Heart left ventricle (tissue), 16 donors: ENCODE results near the gene TBRG1. TPM values are rescaled to one million over a fixed set of nuclear protein-coding genes. Genes with fewer than 3 reads are reported as not detected.

Experiments used
- ATAC-seq, 4 donors: fragments of 200-7000 bp; cut with Tn5 transposase; one replicate each; pipeline ENCODE4 v1.9.1; 2020 to 2022; ENCODE audit warnings: moderate library complexity in 4 of 4, mild to moderate bottlenecking in 3 of 4, moderate number of reproducible peaks in 1 of 4
- DNase-seq, 5 donors: peaks; one replicate each; pipeline ENCODE4 v3.0.0-alpha.2; 2020
- H3K27ac ChIP-seq, 12 donors: fragments of 200-600 bp; sonication (generic) in 4 of 12; one replicate each; pipeline versions ENCODE4 v1.5.0 to v1.8.0; 2016 to 2022; ENCODE audit warnings: mild to moderate bottlenecking in 2 of 12
- H3K27me3 ChIP-seq, 9 donors: fragments of 200-600 bp; sonication (generic) in 2 of 9; one replicate each; pipeline versions ENCODE4 v1.5.1 to v1.8.0; 2016 to 2022; ENCODE audit warnings: mild to moderate bottlenecking in 3 of 9
- H3K36me3 ChIP-seq, 9 donors: fragments of 200-600 bp; sonication (generic) in 2 of 9; one replicate each; pipeline versions ENCODE4 v1.5.0 to v1.8.0; 2018 to 2022; ENCODE audit warnings: mild to moderate bottlenecking in 2 of 9
- H3K4me1 ChIP-seq, 12 donors: fragments of 200-600 bp; sonication (generic) in 4 of 12; one replicate each; pipeline versions ENCODE4 v1.5.0 to v1.8.0; 2016 to 2022; ENCODE audit warnings: mild to moderate bottlenecking in 3 of 12
- H3K4me3 ChIP-seq, 12 donors: fragments of 200-600 bp; sonication (generic) in 4 of 12; one replicate each; pipeline versions ENCODE4 v1.5.0 to v1.8.0; 2017 to 2022; ENCODE audit warnings: mild to moderate bottlenecking in 9 of 12, moderate library complexity in 4 of 12
- H3K9me3 ChIP-seq, 12 donors: fragments of 200-600 bp; sonication (generic) in 4 of 12; one replicate each; pipeline versions ENCODE4 v1.5.0 to v1.8.0; 2016 to 2022; ENCODE audit warnings: mild to moderate bottlenecking in 1 of 12
- POLR2A ChIP-seq, 2 donors: fragments of 450-650 bp; IDR thresholded peaks; one replicate each; pipeline ENCODE4 v1.6.1; 2017; ENCODE audit warnings: antibody characterized with exemption in 2 of 2, mild to moderate bottlenecking in 2 of 2, moderate library complexity in 2 of 2
- WGBS, 4 donors: extraction: QIAGEN DNeasy Blood & Tissue Kit in 2 of 4; methylation state at CpG; one replicate each; pipeline versions ENCODE4 v1.1.5 to v1.1.7; 2013 to 2018; 5-methylcytosine and 5-hydroxymethylcytosine counted together
- intact Hi-C, 10 donors: fragments of 100-400 bp; cut with DNase I; formaldehyde crosslinking; loops; one replicate each; pipeline versions ENCODE4 v1.11.1 to v1.14.2; 2022
- polyA plus RNA-seq, 2 donors: library from polyadenylated mRNA; stranded (reverse); fragments of 200-250 nt; gene quantifications; one replicate each; pipeline ENCODE4 v1.2.3, GENCODE V29; 2013
- total RNA-seq, 9 donors: library from RNA; depleted of rRNA in 2 of 9; stranded (reverse); fragments of >200 nt in 2 of 9; fragmentation: NEBNext Ultra II Directional in 3 of 9; extraction: Animal tissue kit (Norgen Biotek cat#: 25700) in 3 of 9; gene quantifications; one replicate each; pipeline versions ENCODE4 v1.1.0 to v1.2.4, GENCODE V29; 2016 to 2023
- TF ChIP-seq, protein P1 (sequence below), 12 donors: fragments of 200-600 bp; sonication (generic) in 4 of 12; IDR thresholded peaks; one replicate each; pipeline versions ENCODE4 v1.5.0 to v1.8.0; 2018 to 2022; ENCODE audit warnings: antibody characterized with exemption in 12 of 12, mild to moderate bottlenecking in 5 of 12
- donor health status: ischemic (EF 13 %, LVEDD 7.1; RV severe dilation, severe dysfunction).
- donor health status: healthy with polysubstance abuse.
- donor health status: DM: no; HTN: yes; CAD: no.
- donor health status: DM: no; HTN: no; CAD: no.
- donor health status: ischemic (EF 25% LVEDD 6.9; RV normal size, moderate dysfunction).
- donor health status: ischemic (EF 25% LVEDD 5.7; RV mildly dilated, moderate dysfunction).
- donor health status: healthy.
- donor health status: DM: yes; HTN: yes; CAD: no.
- donor health status: ischemic (EF 35%, LVEDD 5.7; RV mildly dilated, moderate dysfunction).
- donor health status: nonischemic (EF 11% LVEDD 7.7; RV severe dilation, severe dysfunction).
- donor health status: DM: yes; HTN: yes; CAD: no.
- donor health status: PGD.
- donor health status: ischemic (EF 29% LVEDD 5.4; RV normal size, mild dysfunction).
- donor health status: nonischemic (EF 23%, LVEDD 6.1; RV moderate dilation, normal function).

TBRG1 gene
- total and polyA plus RNA-seq, 11 donors, result 12.0 to 27.2 (median 19.8) TPM

DNA sequence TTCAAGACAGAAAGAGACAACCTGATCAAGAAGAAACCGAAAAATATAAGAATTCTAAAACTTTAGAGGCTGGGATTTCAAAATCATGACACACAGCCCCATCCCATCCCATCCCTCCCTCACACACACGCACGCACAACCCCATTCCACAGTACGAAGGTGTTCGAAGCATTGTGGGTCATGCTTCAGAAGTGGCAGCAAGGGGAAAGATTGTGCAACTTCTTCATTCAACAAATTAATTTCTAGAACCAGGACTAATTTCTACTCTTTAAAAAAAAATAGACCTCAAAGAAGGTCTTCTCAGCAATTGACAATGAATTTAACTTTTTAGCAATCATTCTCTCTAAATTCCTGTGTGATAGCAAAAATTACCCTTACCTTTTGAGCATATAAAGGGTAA is 51.9 kb downstream of the TBRG1 start:
- Histone ChIP-seq H3K36me3 (no peaks in the 10 kb centered on the region), H3K9me3 (no peaks in the 10 kb centered on the region), H3K4me1 (peaks cover 0 to 43% (median 26%) of the 10 kb centered on the region in 12 donors), H3K4me3 (peak overlapping the region in 9 of 12 donors; percentile 65 to 85 (median 79)), H3K27me3 (no peaks in the 10 kb centered on the region), H3K27ac (peak overlapping the region in 9 of 12 donors; percentile 77 to 93 (median 88))
- intact Hi-C loops, result loop anchor here in 5 of 10 donors (2.0 to 5.0 kb wide), 4 partner anchors 44 to 123 kb away; partner anchors contain the start of gene ESAM (in 1 of the 5)
- TF ChIP-seq, protein P1, sequence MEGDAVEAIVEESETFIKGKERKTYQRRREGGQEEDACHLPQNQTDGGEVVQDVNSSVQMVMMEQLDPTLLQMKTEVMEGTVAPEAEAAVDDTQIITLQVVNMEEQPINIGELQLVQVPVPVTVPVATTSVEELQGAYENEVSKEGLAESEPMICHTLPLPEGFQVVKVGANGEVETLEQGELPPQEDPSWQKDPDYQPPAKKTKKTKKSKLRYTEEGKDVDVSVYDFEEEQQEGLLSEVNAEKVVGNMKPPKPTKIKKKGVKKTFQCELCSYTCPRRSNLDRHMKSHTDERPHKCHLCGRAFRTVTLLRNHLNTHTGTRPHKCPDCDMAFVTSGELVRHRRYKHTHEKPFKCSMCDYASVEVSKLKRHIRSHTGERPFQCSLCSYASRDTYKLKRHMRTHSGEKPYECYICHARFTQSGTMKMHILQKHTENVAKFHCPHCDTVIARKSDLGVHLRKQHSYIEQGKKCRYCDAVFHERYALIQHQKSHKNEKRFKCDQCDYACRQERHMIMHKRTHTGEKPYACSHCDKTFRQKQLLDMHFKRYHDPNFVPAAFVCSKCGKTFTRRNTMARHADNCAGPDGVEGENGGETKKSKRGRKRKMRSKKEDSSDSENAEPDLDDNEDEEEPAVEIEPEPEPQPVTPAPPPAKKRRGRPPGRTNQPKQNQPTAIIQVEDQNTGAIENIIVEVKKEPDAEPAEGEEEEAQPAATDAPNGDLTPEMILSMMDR (IDR thresholded peaks at IDR 0.05), result no peak
- TF ChIP-seq POLR2A (IDR thresholded peaks at IDR 0.05), result no peak
- DNase-seq (no peak), ATAC-seq (no peak)
- WGBS, 4 donors, result 88 to 97% (median 91%) methylated on average over 5 of the region's 5 CpGs

DNA sequence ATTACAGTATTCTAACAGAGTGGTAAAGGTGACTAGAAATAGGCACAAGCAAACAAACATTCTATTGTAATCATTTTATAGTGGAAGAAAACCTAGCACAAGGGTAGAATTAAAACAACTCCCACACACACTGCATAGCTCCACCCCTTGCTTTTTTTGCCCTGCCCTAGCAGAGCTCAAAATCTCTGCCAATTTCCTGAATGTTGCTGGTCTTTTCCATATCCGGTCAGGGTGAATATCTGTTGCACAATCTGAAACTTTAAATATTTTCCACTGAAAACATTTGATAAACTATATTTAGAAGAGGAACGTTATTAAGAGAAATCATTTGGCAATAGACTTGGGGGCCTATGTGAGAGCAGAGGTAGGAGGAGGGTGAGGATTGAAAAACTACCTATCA is 53.7 kb downstream of the TBRG1 start:
- Histone ChIP-seq H3K27me3 (no peaks in the 10 kb centered on the region), H3K27ac (peak overlapping the region in 11 of 12 donors; percentile 13 to 76 (median 53)), H3K4me3 (no peak overlapping the region), H3K4me1 (peaks cover 0 to 43% (median 26%) of the 10 kb centered on the region in 12 donors), H3K36me3 (no peaks in the 10 kb centered on the region), H3K9me3 (peaks cover 0 to 3% (median 0%) of the 10 kb centered on the region in 12 donors)
- intact Hi-C loops, result loop anchor here in 4 of 10 donors (5.0 kb wide), 2 partner anchors 41 to 56 kb away; no protein-coding TSS in a partner anchor
- no peak for TF ChIP-seq POLR2A (IDR thresholded peaks at IDR 0.05)
- TF ChIP-seq, protein P1 (IDR thresholded peaks at IDR 0.05), result no peak
- DNase-seq, result peak in 3 of 5 donors; percentile 29 to 54 (median 33)
- ATAC-seq, result peak in 3 of 4 donors; percentile 25 to 51 (median 38)
- 17 to 34% (median 20%) methylated on average over 2 of the region's 2 CpGs for WGBS, 4 donors

DNA sequence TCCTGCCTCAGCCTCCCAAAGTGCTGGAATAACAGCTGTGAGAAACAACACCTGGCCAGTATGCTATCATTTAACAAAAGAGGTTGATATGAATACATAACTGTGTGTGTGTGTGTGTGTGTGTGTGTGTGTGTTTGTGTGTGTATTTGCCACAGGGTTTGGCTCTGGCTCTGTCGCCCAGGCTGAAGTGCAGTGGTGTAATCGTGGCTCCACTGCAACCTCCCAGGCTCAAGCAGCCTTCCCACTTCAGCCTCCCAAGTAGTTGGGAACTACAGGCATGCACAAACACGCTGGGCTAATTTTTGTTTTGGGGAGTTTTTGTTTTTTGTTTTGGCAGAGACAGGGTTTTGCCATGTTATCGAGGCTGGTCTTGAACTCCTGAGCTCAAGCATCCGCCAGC is 55.8 kb downstream of the TBRG1 start:
- no peak for TF ChIP-seq POLR2A (IDR thresholded peaks at IDR 0.05)
- TF ChIP-seq, protein P1 (IDR thresholded peaks at IDR 0.05), result no peak
- Histone ChIP-seq H3K36me3 (no peaks in the 10 kb centered on the region), H3K27me3 (no peaks in the 10 kb centered on the region), H3K9me3 (peaks cover 0 to 20% (median 11%) of the 10 kb centered on the region in 12 donors), H3K4me3 (no peak overlapping the region), H3K27ac (no peak overlapping the region), H3K4me1 (peaks cover 0 to 31% (median 16%) of the 10 kb centered on the region in 12 donors)
- no peak for DNase-seq
- 86 to 88% (median 86%) methylated on average over 5 of the region's 5 CpGs for WGBS, 4 donors
- no peak for ATAC-seq
- intact Hi-C loops, result loop anchor here in 4 of 10 donors (5.0 kb wide), 2 partner anchors 39 to 54 kb away; no protein-coding TSS in a partner anchor

DNA sequence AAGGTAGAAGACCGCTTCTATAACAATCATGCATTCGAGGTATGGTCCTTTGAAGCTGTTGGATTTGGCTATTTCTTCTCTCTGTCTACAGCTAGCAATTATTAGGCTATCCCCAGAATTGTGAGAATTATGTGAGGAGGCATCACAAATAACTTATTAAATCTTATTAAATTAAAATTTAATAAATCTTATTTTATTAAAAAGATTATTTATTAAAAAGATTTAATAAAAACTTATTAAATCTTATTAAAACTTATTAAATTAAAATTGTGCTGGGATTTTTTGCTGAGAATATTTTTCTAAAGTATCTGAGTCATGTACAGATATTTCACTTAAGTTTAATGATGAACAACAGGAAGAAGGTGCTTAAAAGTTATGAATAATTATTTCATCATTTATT is 58.8 kb downstream of the TBRG1 start:
- 93 to 97% (median 96%) methylated on average over 2 of the region's 2 CpGs for WGBS, 4 donors
- H3K4me1 ChIP-seq, result peaks cover 0 to 10% (median 3%) of the 10 kb centered on the region in 12 donors
- intact Hi-C loops, result no loop called here

More for the DNA sequence above, 58.8 kb downstream of the TBRG1 start:
- H3K36me3 ChIP-seq, result no peaks in the 10 kb centered on the region
- no peak overlapping the region for H3K4me3 ChIP-seq
- no peak for TF ChIP-seq POLR2A (IDR thresholded peaks at IDR 0.05)
- TF ChIP-seq, protein P1 (IDR thresholded peaks at IDR 0.05), result no peak
- no peak for DNase-seq
- no peaks in the 10 kb centered on the region for H3K27me3 ChIP-seq
- peaks cover 0 to 25% (median 11%) of the 10 kb centered on the region in 12 donors for H3K9me3 ChIP-seq
- H3K27ac ChIP-seq, result no peak overlapping the region
- no peak for ATAC-seq
